SH-SY5Y (cell line): ENCODE data around the gene GSN.

Source experiments
- GATA2 ChIP-seq: IDR thresholded peaks from 2 replicates; pipeline ENCODE4 v1.6.1; 2011; ENCODE audit warnings: mild to moderate bottlenecking, low read depth, low read length
- GATA3 ChIP-seq: IDR thresholded peaks from 2 replicates; pipeline ENCODE4 v1.6.1; 2011; ENCODE audit warnings: low read depth, mild to moderate bottlenecking, low read length, moderate library complexity

- TF ChIP-seq GATA3 (no peak), GATA2 (no peak)
Measured at GRCh38 chr9:121316852-121317373, 49.0 kb downstream of the GSN start.
